Measurements from ENCODE around the gene TMC2.

GRCh38 chr20:2631228-2631627 lies 94.9 kb downstream of the TMC2 start:
- TF ChIP-seq EZH2 (IDR thresholded peaks at IDR 0.05; ENCODE audit: borderline replicate concordance, low read depth, low read length, poor library complexity, severe bottlenecking) (no peak), CTCF (conservative IDR thresholded peaks at IDR 0.05; ENCODE audit: low read depth, low read length) (peak; percentile 38; the same call in 1 of the 2 replicates)

Data from A673 (cell line).